ENCODE measurements around the gene CDK15.
"Not testable (repeated sequence)": the region's sequence is repeated elsewhere in the genome, so short reads cannot be mapped to it uniquely, and the experiment has no call there.

CDK15 gene

DNA sequence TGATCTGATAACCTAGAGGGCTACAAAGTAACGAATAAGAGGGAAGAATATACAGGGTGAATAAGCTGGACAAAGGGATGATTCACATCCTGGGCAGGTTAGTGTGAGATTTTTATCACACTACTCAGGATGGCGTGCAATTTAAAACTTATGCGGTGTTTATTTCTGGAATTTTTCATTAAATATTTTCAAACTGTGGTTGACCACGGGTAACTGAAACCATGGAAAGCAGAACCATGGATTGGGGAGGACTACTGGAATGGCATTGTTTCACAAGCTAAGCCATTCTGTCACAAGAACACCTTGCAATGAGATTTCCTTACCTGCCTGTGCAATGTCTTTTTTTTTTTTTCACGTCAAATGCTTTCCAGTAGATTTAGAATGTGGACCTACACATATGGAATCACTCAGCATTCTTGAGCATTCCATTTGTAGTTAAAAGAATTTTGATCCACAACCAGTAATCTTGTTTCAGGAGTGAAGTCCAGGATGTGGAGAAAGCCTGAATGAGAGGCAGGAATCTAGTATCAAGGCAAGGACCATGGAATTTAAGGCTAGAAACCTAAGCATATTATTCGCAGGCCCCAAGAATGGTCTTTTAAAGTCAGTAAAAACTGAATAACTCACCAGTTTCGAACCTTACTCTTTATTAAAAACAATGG lies 8.0 kb upstream of the CDK15 start:
- Histone ChIP-seq H4K20me1 (ENCODE audit: low read depth, low read length) (no peaks in the 10 kb centered on the region), H3K27ac (ENCODE audit: low read depth, low read length) (no peak overlapping the region)

DNA sequence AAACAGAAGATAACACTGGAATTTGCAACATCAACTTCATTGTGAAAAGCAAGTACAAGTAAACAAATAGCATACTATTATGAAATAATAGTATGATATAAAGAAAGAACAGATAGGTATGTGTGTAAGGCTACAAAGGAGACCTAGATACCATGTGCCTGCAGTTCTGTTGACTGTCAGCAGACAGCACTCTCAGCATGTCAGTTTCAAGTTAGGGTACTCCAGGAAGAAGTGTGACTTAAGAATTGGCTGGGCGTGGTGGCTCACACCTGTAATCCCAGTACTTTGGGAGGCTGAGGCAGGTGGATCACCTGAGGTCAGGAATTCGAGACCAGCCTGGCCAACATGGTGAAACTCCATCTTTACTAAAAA lies 7.4 kb upstream of the CDK15 start:
- H3K27me3 ChIP-seq (ENCODE audit: low read length); H3K9me3 ChIP-seq (ENCODE audit: insufficient read depth, low read length); H3K4me3 ChIP-seq (ENCODE audit: insufficient read depth, low read length, poor library complexity, severe bottlenecking); H3K27ac ChIP-seq (ENCODE audit: low read depth, low read length); H3K4me2 ChIP-seq (ENCODE audit: low read depth, low read length, poor library complexity, severe bottlenecking); H3F3A ChIP-seq (ENCODE audit: insufficient read depth); H3K9me2 ChIP-seq (replicated peaks; ENCODE audit: insufficient read depth, low read length); H3K9ac ChIP-seq (ENCODE audit: low read length); H4K20me1 ChIP-seq (ENCODE audit: low read depth, low read length); H3K79me2 ChIP-seq (ENCODE audit: insufficient read depth, low read length); H2AFZ ChIP-seq (ENCODE audit: low read depth, low read length, severe bottlenecking); H3K36me3 ChIP-seq (ENCODE audit: low read length): not testable (repeated sequence)

More for the DNA sequence above, 8.0 kb upstream of the CDK15 start:
- TF ChIP-seq, protein P1, sequence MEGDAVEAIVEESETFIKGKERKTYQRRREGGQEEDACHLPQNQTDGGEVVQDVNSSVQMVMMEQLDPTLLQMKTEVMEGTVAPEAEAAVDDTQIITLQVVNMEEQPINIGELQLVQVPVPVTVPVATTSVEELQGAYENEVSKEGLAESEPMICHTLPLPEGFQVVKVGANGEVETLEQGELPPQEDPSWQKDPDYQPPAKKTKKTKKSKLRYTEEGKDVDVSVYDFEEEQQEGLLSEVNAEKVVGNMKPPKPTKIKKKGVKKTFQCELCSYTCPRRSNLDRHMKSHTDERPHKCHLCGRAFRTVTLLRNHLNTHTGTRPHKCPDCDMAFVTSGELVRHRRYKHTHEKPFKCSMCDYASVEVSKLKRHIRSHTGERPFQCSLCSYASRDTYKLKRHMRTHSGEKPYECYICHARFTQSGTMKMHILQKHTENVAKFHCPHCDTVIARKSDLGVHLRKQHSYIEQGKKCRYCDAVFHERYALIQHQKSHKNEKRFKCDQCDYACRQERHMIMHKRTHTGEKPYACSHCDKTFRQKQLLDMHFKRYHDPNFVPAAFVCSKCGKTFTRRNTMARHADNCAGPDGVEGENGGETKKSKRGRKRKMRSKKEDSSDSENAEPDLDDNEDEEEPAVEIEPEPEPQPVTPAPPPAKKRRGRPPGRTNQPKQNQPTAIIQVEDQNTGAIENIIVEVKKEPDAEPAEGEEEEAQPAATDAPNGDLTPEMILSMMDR (IDR thresholded peaks at IDR 0.05; ENCODE audit: insufficient read depth, low read length, poor library complexity, severe bottlenecking): no peak
- no peak for TF ChIP-seq EZH2phosphoT487 (conservative IDR thresholded peaks at IDR 0.05; ENCODE audit: low read length)
- no peaks in the 10 kb centered on the region for H3K36me3 ChIP-seq (ENCODE audit: low read length)
- H3K4me3 ChIP-seq (ENCODE audit: insufficient read depth, low read length, poor library complexity, severe bottlenecking): no peak overlapping the region
- no peaks in the 10 kb centered on the region for H3F3A ChIP-seq (ENCODE audit: insufficient read depth)
- H3K4me2 ChIP-seq (ENCODE audit: low read depth, low read length, poor library complexity, severe bottlenecking): no peak overlapping the region
- no peak overlapping the region for H3K9ac ChIP-seq (ENCODE audit: low read length)
- no peaks in the 10 kb centered on the region for H3K9me3 ChIP-seq (ENCODE audit: insufficient read depth, low read length)
- no peaks in the 10 kb centered on the region for H3K27me3 ChIP-seq (ENCODE audit: low read length)
- no peaks in the 10 kb centered on the region for H3K9me2 ChIP-seq (replicated peaks; ENCODE audit: insufficient read depth, low read length)
- H2AFZ ChIP-seq (ENCODE audit: low read depth, low read length, severe bottlenecking): no peak overlapping the region
- H3K79me2 ChIP-seq (ENCODE audit: insufficient read depth, low read length): no peaks in the 10 kb centered on the region

DNA sequence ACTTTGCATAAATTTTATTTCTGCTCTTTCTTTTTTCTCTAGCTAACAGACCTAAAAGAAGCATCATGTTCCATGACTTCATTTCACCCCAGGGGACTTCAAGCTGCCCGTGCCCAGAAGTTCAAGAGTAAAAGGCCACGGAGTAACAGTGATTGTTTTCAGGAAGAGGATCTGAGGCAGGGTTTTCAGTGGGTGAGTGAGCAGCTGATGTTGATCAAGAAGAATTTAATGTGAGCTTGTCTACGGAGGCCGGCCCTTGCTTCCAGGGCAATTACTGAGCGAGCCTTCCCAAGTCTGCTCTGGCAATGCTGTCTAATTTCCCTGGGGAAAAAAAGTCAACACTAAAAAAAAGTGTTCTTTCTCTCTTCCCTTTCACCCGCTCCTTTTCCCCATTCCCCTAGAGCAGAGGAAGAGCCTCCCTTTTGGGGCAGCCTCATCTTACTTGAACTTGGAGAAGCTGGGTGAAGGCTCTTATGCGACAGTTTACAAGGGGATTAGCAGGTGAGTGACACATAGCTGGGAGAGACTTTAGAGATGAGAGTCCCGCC lies 1.2 kb downstream of the CDK15 start:
- no peaks in the 10 kb centered on the region for H3K79me2 ChIP-seq (ENCODE audit: insufficient read depth, low read length)
- no peaks in the 10 kb centered on the region for H3F3A ChIP-seq (ENCODE audit: insufficient read depth)
- no peak overlapping the region for H3K4me3 ChIP-seq (ENCODE audit: insufficient read depth, low read length, poor library complexity, severe bottlenecking)
- no peak overlapping the region for H2AFZ ChIP-seq (ENCODE audit: low read depth, low read length, severe bottlenecking)
- no peak for TF ChIP-seq EZH2phosphoT487 (conservative IDR thresholded peaks at IDR 0.05; ENCODE audit: low read length)
- TF ChIP-seq, protein P1 (IDR thresholded peaks at IDR 0.05; ENCODE audit: insufficient read depth, low read length, poor library complexity, severe bottlenecking): no peak
- no peaks in the 10 kb centered on the region for H3K9me2 ChIP-seq (replicated peaks; ENCODE audit: insufficient read depth, low read length)
- H4K20me1 ChIP-seq (ENCODE audit: low read depth, low read length): no peaks in the 10 kb centered on the region
- no peaks in the 10 kb centered on the region for H3K27me3 ChIP-seq (ENCODE audit: low read length)
- H3K4me2 ChIP-seq (ENCODE audit: low read depth, low read length, poor library complexity, severe bottlenecking): no peak overlapping the region
- H3K27ac ChIP-seq (ENCODE audit: low read depth, low read length): no peak overlapping the region
- H3K36me3 ChIP-seq (ENCODE audit: low read length): no peaks in the 10 kb centered on the region
- no peaks in the 10 kb centered on the region for H3K9me3 ChIP-seq (ENCODE audit: insufficient read depth, low read length)
- H3K9ac ChIP-seq (ENCODE audit: low read length): no peak overlapping the region

DNA sequence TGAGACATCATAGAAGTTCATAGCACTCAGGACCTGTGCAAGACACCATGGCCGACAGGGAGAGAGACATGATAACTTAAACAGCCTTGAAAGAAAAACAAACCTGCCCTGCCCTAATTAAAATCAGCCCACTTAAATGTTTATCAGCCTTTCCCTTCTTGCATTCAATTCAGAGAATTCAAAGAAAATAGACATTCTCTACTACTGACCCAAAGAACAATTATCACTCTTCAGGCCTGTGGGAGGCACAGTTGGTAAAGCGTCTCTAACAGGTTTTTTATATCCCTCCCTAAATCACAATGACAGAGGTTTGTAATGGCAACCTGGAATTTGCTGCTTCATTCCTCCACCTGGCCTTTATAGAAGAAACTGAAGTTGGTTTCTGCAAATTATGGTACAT lies 1.7 kb downstream of the CDK15 start:
- H2AFZ ChIP-seq (ENCODE audit: low read depth, low read length, severe bottlenecking): no peak overlapping the region
- no peak overlapping the region for H3K9ac ChIP-seq (ENCODE audit: low read length)
- no peaks in the 10 kb centered on the region for H3K27me3 ChIP-seq (ENCODE audit: low read length)
- no peaks in the 10 kb centered on the region for H4K20me1 ChIP-seq (ENCODE audit: low read depth, low read length)
- H3K36me3 ChIP-seq (ENCODE audit: low read length): no peaks in the 10 kb centered on the region
- no peak overlapping the region for H3K4me2 ChIP-seq (ENCODE audit: low read depth, low read length, poor library complexity, severe bottlenecking)
- H3F3A ChIP-seq (ENCODE audit: insufficient read depth): no peaks in the 10 kb centered on the region
- H3K4me3 ChIP-seq (ENCODE audit: insufficient read depth, low read length, poor library complexity, severe bottlenecking): no peak overlapping the region
- no peaks in the 10 kb centered on the region for H3K79me2 ChIP-seq (ENCODE audit: insufficient read depth, low read length)
- H3K9me3 ChIP-seq (ENCODE audit: insufficient read depth, low read length): no peaks in the 10 kb centered on the region
- H3K9me2 ChIP-seq (replicated peaks; ENCODE audit: insufficient read depth, low read length): no peaks in the 10 kb centered on the region
- TF ChIP-seq EZH2phosphoT487 (conservative IDR thresholded peaks at IDR 0.05; ENCODE audit: low read length): no peak
- TF ChIP-seq, protein P1 (IDR thresholded peaks at IDR 0.05; ENCODE audit: insufficient read depth, low read length, poor library complexity, severe bottlenecking): no peak
- no peak overlapping the region for H3K27ac ChIP-seq (ENCODE audit: low read depth, low read length)

All from SU-DHL-6 (cell line).